ENCODE results near the gene LGALS7B.
"Not testable (repeated sequence)": the region's sequence is repeated elsewhere in the genome, so short reads cannot be mapped to it uniquely, and the experiment has no call there.

LGALS7B gene

DNA sequence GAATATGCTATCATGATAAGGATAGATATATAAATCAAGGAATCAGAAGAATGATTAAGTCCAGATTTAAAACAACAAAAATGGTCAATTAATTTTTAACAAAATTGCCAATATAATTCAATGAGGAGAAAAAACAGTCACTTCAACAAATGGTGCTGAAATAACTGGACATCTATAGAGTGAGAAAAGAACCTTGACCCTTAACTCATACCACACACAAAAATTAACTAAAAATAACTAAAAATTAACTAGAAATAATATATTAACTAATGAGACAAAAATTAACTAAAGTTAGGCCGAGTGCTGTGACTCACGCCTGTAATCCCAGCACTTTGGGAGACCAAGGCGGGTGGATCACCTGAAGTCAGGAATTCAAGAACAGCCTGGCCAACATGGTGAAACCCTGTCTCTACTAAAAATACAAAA, 25.2 kb upstream of the LGALS7B start:
- no peak for TF ChIP-seq ZNF274 (IDR thresholded peaks at IDR 0.05; ENCODE audit: low read depth, low read length)
- H3K4me3 ChIP-seq (ENCODE audit: low read length) = no peak overlapping the region

DNA sequence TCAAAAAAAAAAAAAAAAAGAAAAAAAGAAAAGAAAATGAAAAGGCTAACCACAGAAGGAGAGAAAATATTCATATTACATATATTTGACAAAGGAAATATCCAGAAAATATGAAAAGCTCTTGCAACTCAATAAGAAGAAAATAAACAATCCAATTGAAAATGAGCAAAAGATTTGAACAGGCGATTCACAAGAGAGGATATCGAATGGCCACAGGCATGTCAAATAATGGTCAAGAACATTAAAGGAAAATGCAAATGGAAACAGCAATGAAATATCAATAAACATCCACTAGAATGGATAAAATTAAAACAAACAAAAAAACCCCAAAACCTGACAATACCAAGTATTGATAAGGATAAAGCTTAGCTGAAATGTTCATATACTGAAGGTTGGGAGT, 23.8 kb upstream of the LGALS7B start:
- no peak overlapping the region for H3K4me3 ChIP-seq (ENCODE audit: low read length)
- TF ChIP-seq ZNF274 (IDR thresholded peaks at IDR 0.05; ENCODE audit: low read depth, low read length) = no peak

- TF ChIP-seq ZNF274 (IDR thresholded peaks at IDR 0.05; ENCODE audit: low read depth, low read length) = no peak
- no peak overlapping the region for H3K4me3 ChIP-seq (ENCODE audit: low read length)
Measured at GRCh38 chr19:38766276-38767047, 22.5 kb upstream of the LGALS7B start.

DNA sequence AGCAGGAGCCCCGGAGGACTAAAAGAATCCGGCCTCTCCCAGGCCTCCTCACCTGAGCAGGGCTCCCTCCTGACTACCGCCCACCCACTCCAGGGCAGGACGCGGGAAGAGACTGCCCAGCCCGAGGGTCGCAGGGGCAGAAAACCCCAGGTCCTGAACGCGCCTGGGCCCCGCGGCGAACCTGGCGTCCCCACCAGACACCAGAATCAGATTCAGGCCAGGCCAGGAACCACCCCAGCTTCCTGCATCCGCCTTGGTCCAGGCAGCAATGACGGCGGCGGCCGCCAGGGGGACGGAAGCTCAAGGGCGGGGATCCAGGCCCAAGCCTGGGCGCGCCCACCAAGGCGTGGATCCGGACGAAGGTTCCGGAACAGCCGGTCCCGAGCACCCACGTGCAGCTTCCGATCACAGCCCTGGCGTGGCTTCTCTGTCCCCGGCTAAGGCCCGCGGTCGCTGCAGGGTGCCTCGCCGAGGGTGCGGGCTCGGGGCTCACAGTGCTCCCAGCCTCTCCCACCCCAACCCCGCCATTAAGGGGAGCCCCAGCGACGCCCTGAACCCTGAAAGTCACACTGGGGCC, 19.3 kb upstream of the LGALS7B start:
- no peak overlapping the region; the same call in 1 of the 2 replicates for H3K4me3 ChIP-seq (ENCODE audit: low read length)
- no peak for TF ChIP-seq ZNF274 (IDR thresholded peaks at IDR 0.05; ENCODE audit: low read depth, low read length)

DNA sequence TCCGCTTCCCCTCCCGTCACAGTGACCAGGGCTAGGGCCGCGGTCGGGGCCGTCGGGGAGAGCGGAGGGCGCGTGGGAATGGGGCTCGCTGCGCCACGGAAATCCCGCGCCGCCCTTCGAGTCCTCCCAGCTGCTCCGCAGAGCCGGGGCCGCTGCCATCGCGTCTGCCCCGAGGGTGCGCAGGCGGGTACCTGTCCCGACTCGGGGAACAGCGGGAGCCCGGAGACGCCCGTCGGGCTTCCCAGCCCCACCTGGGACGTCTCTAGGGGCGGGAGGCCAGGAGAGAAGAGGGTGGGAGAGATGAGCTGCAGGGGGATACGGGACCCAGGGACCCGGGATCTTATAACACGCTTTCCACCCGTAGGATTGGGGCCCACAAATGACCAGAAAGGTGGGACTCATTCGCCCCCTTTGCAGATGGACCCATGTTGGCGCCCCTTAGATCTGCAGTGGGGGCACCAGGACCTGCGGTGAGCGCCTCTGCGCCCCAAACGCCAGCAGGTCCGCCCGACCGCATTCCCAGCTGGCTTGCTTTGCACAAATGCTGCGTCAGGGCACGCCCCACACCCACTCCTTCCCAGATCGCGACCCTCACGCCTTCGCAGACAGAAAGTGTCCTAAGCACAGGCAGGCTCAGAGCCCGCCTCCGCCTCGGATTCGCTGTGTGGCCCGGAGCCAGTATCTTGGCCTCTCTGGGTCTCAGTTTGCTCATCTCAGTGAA, 18.6 kb upstream of the LGALS7B start:
- not testable (repeated sequence) for H3K4me3 ChIP-seq (ENCODE audit: low read length)

DNA sequence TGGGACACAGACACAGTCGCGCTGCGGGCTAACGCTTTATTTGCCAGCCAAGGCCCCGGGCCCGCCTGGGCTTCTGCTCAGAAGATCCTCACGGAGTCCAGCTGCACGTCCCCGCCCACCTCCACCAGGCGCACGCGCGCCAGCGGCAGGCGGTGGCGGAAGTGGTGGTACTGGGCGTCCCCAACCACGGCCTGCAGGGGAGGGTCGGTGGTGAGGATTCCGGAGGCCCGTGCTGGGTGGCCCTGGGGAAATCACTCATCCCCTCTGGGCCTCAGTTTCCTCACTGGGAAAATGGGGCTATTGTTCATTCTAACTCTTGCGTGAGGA, 18.1 kb upstream of the LGALS7B start:
- H3K4me3 ChIP-seq (ENCODE audit: low read length) = not testable (repeated sequence)

GRCh38 chr19:38771569-38771968, 17.4 kb upstream of the LGALS7B start:
- H3K4me3 ChIP-seq (ENCODE audit: low read length) = not testable (repeated sequence)

GRCh38 chr19:38773469-38774177, 15.4 kb upstream of the LGALS7B start, which contains the start of gene LGALS7:
TSS of gene LGALS7 (minus strand) at chr19:38773517. CDS start at chr19:38773492, 25 bp downstream.
- TF ChIP-seq ZNF274 (IDR thresholded peaks at IDR 0.05; ENCODE audit: low read depth, low read length) = no peak

DNA sequence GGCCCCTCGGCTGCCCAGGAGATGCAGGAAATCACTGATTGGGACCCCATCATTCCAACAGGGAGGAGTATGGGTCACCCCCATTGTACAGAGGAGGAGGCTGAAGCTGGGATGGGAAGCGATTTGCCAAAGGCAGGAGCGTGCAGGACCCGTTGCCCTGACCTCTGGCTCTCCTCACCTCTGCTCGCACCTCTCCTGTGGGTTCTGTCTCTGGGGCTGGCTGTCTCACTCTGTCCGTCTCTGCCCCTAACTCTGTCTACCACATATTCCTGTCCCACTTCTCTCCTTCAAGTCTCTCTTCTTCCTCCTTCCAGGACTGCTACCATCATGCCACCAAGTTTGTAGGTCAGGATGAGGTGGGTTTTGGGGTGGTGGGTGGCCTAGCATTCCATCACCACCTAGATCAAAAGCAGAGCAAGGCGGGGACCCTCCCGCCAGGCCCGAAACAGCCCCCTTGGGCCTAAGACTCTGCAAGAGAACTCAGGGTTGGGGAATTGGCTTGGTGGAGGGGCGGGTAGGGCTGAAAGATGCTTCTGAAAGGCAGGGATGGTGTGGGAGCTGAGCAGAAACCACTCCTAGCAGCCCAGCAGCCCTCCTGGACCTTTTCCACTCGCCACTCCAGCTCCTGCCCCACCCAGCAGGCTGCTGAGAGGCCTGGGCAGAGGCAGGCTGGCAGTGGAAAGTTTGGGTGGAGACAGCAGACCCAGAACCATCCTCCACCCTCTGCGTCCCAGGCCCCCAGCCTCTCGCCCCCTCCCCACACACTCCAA, 14.6 kb upstream of the LGALS7B start:
- H3K4me3 ChIP-seq (ENCODE audit: low read length) = no peak overlapping the region
- TF ChIP-seq ZNF274 (IDR thresholded peaks at IDR 0.05; ENCODE audit: low read depth, low read length) = no peak

More at GRCh38 chr19:38773469-38774177, 15.4 kb upstream of the LGALS7B start, which contains the start of gene LGALS7:
- H3K4me3 ChIP-seq (ENCODE audit: low read length) = no peak within 1 kb of the TSS

- H3K4me3 ChIP-seq (ENCODE audit: low read length) = no peak overlapping the region
- TF ChIP-seq ZNF274 (IDR thresholded peaks at IDR 0.05; ENCODE audit: low read depth, low read length) = no peak
Measured at GRCh38 chr19:38778733-38779132, 10.3 kb upstream of the LGALS7B start.

- no peak for TF ChIP-seq ZNF274 (IDR thresholded peaks at IDR 0.05; ENCODE audit: low read depth, low read length)
- no peak overlapping the region for H3K4me3 ChIP-seq (ENCODE audit: low read length)
Measured at GRCh38 chr19:38780443-38780842, 8.6 kb upstream of the LGALS7B start.

- TF ChIP-seq ZNF274 (IDR thresholded peaks at IDR 0.05; ENCODE audit: low read depth, low read length) = no peak
- no peak overlapping the region for H3K4me3 ChIP-seq (ENCODE audit: low read length)
Measured at GRCh38 chr19:38781058-38781457, 7.9 kb upstream of the LGALS7B start.

GRCh38 chr19:38782212-38782611, 6.8 kb upstream of the LGALS7B start:
- H3K4me3 ChIP-seq (ENCODE audit: low read length) = not testable (repeated sequence)

DNA sequence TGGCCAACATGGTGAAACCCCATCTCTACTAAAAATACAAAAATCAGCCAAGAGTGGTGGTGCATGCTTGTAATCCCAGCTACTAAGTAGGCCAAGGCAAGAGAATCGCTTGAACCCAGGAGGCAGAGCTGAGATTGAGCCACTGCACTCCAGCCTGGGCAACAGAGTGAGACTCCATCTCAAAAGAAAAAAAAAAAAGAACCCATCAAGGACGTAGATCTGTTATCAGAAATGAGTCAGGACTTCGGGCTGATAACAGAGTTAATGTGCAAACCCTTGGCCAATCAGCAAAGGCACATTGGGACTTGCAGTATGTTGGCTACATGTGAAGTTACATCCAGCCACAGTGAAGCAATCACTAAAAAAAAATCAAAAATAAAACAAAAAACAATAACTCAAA, 4.8 kb upstream of the LGALS7B start:
- no peak overlapping the region for H3K4me3 ChIP-seq (ENCODE audit: low read length)
- no peak for TF ChIP-seq ZNF274 (IDR thresholded peaks at IDR 0.05; ENCODE audit: low read depth, low read length)
